Loucy (cell line): ENCODE measurements around the gene LAIR1.

ENCODE experiments used
- H2AFZ ChIP-seq: fragments of 200-600 bp; sonication (generic); 2 replicates; pipeline ENCODE4 v1.6.0; 2016; ENCODE audit warnings: antibody characterized with exemption, mild to moderate bottlenecking, low read length, moderate library complexity
- H3F3A ChIP-seq: fragments of 200-600 bp; 2 replicates; pipeline ENCODE4 v1.6.0; 2016; ENCODE audit warnings: antibody characterized with exemption, low read depth, mild to moderate bottlenecking
- H3K27me3 ChIP-seq: fragments of 200-600 bp; sonication (generic); 2 replicates; pipeline ENCODE4 v1.6.1; 2014; ENCODE audit warnings: low read length, mild to moderate bottlenecking; ENCODE audit not compliant: insufficient read depth, poor library complexity, severe bottlenecking
- H3K36me3 ChIP-seq: fragments of 200-600 bp; sonication (generic); 2 replicates; pipeline ENCODE4 v1.6.1; 2016; ENCODE audit warnings: low read length; ENCODE audit not compliant: insufficient read depth
- H3K4me1 ChIP-seq: fragments of 200-600 bp; sonication (generic); 2 replicates; pipeline ENCODE4 v1.5.1; 2014; ENCODE audit warnings: low read length, mild to moderate bottlenecking; ENCODE audit not compliant: insufficient read depth, poor library complexity, severe bottlenecking
- H3K4me2 ChIP-seq: fragments of 200-600 bp; sonication (generic); 2 replicates; pipeline ENCODE4 v1.6.0; 2014; ENCODE audit warnings: antibody characterized with exemption, low read length, low read depth, mild to moderate bottlenecking; ENCODE audit not compliant: poor library complexity, severe bottlenecking
- H3K4me3 ChIP-seq: fragments of 200-600 bp; sonication (generic); 2 replicates; pipeline ENCODE4 v1.5.1; 2014; ENCODE audit warnings: low read length, mild to moderate bottlenecking, mixed read lengths; ENCODE audit not compliant: poor library complexity, severe bottlenecking
- H3K79me2 ChIP-seq: fragments of 200-600 bp; sonication (generic); 2 replicates; pipeline ENCODE4 v1.6.1; 2014; ENCODE audit warnings: low read length; ENCODE audit not compliant: insufficient read depth
- H3K9ac ChIP-seq: fragments of 200-600 bp; sonication (generic); 2 replicates; pipeline ENCODE4 v1.6.0; 2014; ENCODE audit warnings: mild to moderate bottlenecking, low read depth, low read length, moderate library complexity; ENCODE audit not compliant: poor library complexity, severe bottlenecking
- H3K9me2 ChIP-seq: fragments of 200-600 bp; sonication (generic); replicated peaks from 2 replicates; pipeline ENCODE4 v1.6.1; 2016; ENCODE audit warnings: low read depth, low read length, mixed read lengths
- H3K9me3 ChIP-seq: fragments of 200-600 bp; sonication (generic); 2 replicates; pipeline ENCODE4 v1.6.1; 2014; ENCODE audit warnings: mild to moderate bottlenecking, antibody characterized with exemption, low read length, low read depth; ENCODE audit not compliant: insufficient read depth
- H4K20me1 ChIP-seq: fragments of 200-600 bp; sonication (generic); 2 replicates; pipeline ENCODE4 v1.6.0; 2014; ENCODE audit warnings: antibody characterized with exemption, low read length, mild to moderate bottlenecking; ENCODE audit not compliant: insufficient read depth, poor library complexity, severe bottlenecking
- EZH2phosphoT487 ChIP-seq: fragments of 200-600 bp; IDR thresholded peaks from 2 replicates; pipeline ENCODE4 v1.6.1; 2018; ENCODE audit warnings: antibody characterized with exemption, mild to moderate bottlenecking, moderate library complexity, borderline replicate concordance
- TF ChIP-seq, protein P1 (sequence below): fragments of 200-600 bp; sonication (generic); conservative IDR thresholded peaks from 2 replicates; pipeline ENCODE4 v1.5.1; 2014; ENCODE audit warnings: mild to moderate bottlenecking, antibody characterized with exemption, low read length

LAIR1 gene

DNA sequence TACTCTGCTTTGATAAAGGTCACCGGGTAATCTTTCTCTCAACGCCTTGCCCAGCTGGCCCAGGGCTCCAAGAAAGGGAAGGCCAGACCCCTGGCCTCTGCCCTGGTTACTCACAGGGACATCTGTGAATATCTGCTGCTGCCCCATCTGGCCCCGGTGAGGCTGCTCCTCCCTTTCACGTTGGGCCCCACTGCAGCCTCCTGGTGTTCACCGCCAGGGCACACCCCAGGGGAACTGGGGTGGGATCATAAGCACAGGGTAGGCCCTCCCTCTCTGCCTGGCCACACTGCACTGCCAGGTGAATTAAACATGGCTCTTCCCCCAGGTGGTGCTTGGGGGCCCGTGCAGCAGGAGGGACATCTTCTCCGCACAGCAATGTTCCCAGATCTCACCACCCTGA is 12.7 kb downstream of the LAIR1 start:
- no peaks in the 10 kb centered on the region for H3K27me3 ChIP-seq
- H3K9me2 ChIP-seq, result no peaks in the 10 kb centered on the region
- no peaks in the 10 kb centered on the region for H4K20me1 ChIP-seq
- no peak overlapping the region for H2AFZ ChIP-seq
- peaks cover 8% of the 10 kb centered on the region for H3K4me1 ChIP-seq
- peaks cover 19% of the 10 kb centered on the region; the same call in 1 of the 2 replicates for H3K36me3 ChIP-seq
- no peaks in the 10 kb centered on the region for H3K79me2 ChIP-seq
- no peaks in the 10 kb centered on the region for H3K9me3 ChIP-seq
- H3F3A ChIP-seq, result no peaks in the 10 kb centered on the region
- H3K4me2 ChIP-seq, result no peak overlapping the region
- no peak overlapping the region for H3K4me3 ChIP-seq
- no peak overlapping the region for H3K9ac ChIP-seq
- no peak for TF ChIP-seq EZH2phosphoT487
- TF ChIP-seq, protein P1, sequence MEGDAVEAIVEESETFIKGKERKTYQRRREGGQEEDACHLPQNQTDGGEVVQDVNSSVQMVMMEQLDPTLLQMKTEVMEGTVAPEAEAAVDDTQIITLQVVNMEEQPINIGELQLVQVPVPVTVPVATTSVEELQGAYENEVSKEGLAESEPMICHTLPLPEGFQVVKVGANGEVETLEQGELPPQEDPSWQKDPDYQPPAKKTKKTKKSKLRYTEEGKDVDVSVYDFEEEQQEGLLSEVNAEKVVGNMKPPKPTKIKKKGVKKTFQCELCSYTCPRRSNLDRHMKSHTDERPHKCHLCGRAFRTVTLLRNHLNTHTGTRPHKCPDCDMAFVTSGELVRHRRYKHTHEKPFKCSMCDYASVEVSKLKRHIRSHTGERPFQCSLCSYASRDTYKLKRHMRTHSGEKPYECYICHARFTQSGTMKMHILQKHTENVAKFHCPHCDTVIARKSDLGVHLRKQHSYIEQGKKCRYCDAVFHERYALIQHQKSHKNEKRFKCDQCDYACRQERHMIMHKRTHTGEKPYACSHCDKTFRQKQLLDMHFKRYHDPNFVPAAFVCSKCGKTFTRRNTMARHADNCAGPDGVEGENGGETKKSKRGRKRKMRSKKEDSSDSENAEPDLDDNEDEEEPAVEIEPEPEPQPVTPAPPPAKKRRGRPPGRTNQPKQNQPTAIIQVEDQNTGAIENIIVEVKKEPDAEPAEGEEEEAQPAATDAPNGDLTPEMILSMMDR, result no peak

GRCh38 chr19:54351474-54351873 is 13.3 kb downstream of the LAIR1 start:
- Histone ChIP-seq H3K4me1 (peaks cover 8% of the 10 kb centered on the region), H2AFZ (no peak overlapping the region), H3K9me3 (no peaks in the 10 kb centered on the region), H3F3A (no peaks in the 10 kb centered on the region), H3K9ac (no peak overlapping the region), H3K4me2 (no peak overlapping the region), H3K36me3 (peaks cover 16% of the 10 kb centered on the region; the same call in 1 of the 2 replicates), H3K4me3 (no peak overlapping the region), H3K9me2 (no peaks in the 10 kb centered on the region), H3K79me2 (no peaks in the 10 kb centered on the region), H4K20me1 (no peaks in the 10 kb centered on the region), H3K27me3 (no peaks in the 10 kb centered on the region)
- TF ChIP-seq, protein P1, result no peak

DNA sequence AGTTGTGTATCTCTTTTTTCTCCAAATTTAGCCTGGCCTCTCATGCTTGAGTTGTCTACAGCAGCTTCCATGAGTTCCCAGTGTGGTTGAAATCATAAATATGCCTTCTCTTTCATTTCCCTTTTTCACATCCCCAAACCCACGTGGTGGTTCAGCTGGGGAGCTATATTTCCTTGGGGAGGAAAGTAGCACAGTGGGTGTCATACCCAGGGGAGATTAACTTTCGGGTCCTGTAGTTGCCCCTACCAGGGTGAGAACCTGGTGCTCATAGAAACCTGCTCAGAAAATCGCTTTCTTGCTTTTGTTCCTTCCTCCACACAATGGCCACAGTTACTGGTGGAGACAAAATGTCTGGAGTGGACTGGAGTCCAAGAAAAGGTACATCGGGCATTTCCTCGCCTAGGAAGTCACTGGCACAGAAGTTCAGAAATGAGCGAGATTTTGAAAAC is 18.8 kb downstream of the LAIR1 start:
- H3K9ac ChIP-seq, result no peak overlapping the region
- H2AFZ ChIP-seq, result no peak overlapping the region
- H3K36me3 ChIP-seq, result no peaks in the 10 kb centered on the region
- no peaks in the 10 kb centered on the region for H4K20me1 ChIP-seq
- no peaks in the 10 kb centered on the region for H3K79me2 ChIP-seq
- no peaks in the 10 kb centered on the region for H3K27me3 ChIP-seq
- H3K4me1 ChIP-seq, result peaks cover 8% of the 10 kb centered on the region
- no peaks in the 10 kb centered on the region for H3K9me3 ChIP-seq
- H3K4me2 ChIP-seq, result no peak overlapping the region
- no peaks in the 10 kb centered on the region for H3F3A ChIP-seq
- no peak overlapping the region for H3K4me3 ChIP-seq
- TF ChIP-seq, protein P1, result no peak
- TF ChIP-seq EZH2phosphoT487, result no peak
- no peaks in the 10 kb centered on the region for H3K9me2 ChIP-seq
